DND-41 (cell line): ENCODE data around the gene SGPL1.

Experiments
- EZH2 ChIP-seq: IDR thresholded peaks from 3 replicates; pipeline ENCODE4 v1.6.1; 2012; ENCODE audit warnings: borderline replicate concordance, low read depth, mild to moderate bottlenecking, moderate library complexity, low read length, inconsistent platforms; ENCODE audit not compliant: severe bottlenecking
- TF ChIP-seq, protein P1 (sequence below): IDR thresholded peaks from 2 replicates; pipeline ENCODE4 v1.5.1; 2012; ENCODE audit warnings: borderline replicate concordance, low read length, moderate library complexity, mild to moderate bottlenecking; ENCODE audit not compliant: poor library complexity, severe bottlenecking; ENCODE audit errors: extremely low read depth

DNA sequence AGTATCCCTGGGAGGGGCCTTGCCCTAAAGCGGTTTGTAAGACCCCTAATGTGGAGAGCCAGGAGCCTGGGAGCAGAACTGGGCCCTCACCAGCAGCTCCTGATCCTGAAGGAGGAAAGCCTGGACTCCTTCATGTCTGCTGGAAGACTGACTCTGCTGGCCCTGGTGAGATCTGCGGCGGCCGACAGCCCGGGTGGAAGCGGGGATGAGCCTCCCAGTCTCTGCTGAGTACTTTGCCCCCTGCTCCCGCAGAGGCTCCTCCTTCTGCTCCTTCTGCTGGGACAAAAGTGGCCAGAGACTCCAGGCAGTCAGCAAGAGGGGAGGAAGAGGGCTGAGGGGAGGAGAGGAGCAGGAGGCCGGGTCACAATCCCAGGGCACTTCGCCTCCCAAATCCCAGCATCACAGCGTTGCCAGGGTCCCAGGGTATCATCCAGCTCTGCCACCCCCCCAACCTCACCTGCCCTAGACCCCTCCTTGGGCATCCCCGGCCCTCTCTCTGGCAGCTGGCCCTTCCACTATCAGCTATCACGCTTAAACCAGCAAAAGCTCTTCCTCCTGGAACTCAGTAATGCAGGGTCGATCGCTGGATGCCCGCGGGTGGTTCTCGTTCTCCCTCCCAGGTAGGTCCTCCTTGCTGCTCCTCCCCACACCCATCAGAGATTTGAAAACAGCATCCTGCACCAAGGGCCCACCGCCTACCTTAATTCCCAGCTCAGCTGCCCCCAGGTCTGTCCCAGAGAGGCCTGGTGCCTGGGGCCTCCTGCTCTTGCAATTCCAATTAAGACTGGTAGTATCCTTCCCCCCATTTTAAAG lies 38.5 kb upstream of the SGPL1 start:
- TF ChIP-seq EZH2 = no peak
- TF ChIP-seq, protein P1, sequence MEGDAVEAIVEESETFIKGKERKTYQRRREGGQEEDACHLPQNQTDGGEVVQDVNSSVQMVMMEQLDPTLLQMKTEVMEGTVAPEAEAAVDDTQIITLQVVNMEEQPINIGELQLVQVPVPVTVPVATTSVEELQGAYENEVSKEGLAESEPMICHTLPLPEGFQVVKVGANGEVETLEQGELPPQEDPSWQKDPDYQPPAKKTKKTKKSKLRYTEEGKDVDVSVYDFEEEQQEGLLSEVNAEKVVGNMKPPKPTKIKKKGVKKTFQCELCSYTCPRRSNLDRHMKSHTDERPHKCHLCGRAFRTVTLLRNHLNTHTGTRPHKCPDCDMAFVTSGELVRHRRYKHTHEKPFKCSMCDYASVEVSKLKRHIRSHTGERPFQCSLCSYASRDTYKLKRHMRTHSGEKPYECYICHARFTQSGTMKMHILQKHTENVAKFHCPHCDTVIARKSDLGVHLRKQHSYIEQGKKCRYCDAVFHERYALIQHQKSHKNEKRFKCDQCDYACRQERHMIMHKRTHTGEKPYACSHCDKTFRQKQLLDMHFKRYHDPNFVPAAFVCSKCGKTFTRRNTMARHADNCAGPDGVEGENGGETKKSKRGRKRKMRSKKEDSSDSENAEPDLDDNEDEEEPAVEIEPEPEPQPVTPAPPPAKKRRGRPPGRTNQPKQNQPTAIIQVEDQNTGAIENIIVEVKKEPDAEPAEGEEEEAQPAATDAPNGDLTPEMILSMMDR = no peak
